ENCODE measurements around the gene CHST7. TPM values are rescaled to one million over a fixed set of nuclear protein-coding genes. Genes with fewer than 3 reads are reported as not detected.

The CHST7 gene
- total RNA-seq, 6 experiments from 2014 or later: 16.1 to 17.8 (median 17.0) TPM

GRCh38 chrX:46554942-46555341 is 18.6 kb upstream of the CHST7 start:
- peak; percentile 35 for DNase-seq
- no peaks in the 10 kb centered on the region for H3K9me3 Mint-ChIP-seq
- peaks cover 1% of the 10 kb centered on the region for H3K27me3 Mint-ChIP-seq (ENCODE audit: insufficient read depth)
- no peaks in the 10 kb centered on the region for H3K36me3 Mint-ChIP-seq (ENCODE audit: low read depth)
- peaks cover 24% of the 10 kb centered on the region for H3K4me1 Mint-ChIP-seq (ENCODE audit: low read depth)
- TF ChIP-seq CTCF (IDR thresholded peaks at IDR 0.05): peak; percentile 66
- H3K27ac Mint-ChIP-seq: no peak overlapping the region
- H3K4me3 Mint-ChIP-seq: no peak overlapping the region

- H3K27ac Mint-ChIP-seq: no peak overlapping the region
- no peaks in the 10 kb centered on the region for H3K9me3 Mint-ChIP-seq
- H3K36me3 Mint-ChIP-seq (ENCODE audit: low read depth): no peaks in the 10 kb centered on the region
- no peak for DNase-seq
- peaks cover 15% of the 10 kb centered on the region for H3K4me1 Mint-ChIP-seq (ENCODE audit: low read depth)
- H3K4me3 Mint-ChIP-seq: no peak overlapping the region
- no peak for TF ChIP-seq CTCF (IDR thresholded peaks at IDR 0.05)
- peaks cover 3% of the 10 kb centered on the region; the same call in 1 of the 2 replicates for H3K27me3 Mint-ChIP-seq (ENCODE audit: insufficient read depth)
These were observed 14.5 kb upstream of the CHST7 start for GRCh38 chrX:46559062-46559461.

GRCh38 chrX:46561824-46562657 is 11.5 kb upstream of the CHST7 start:
- no peaks in the 10 kb centered on the region for H3K9me3 Mint-ChIP-seq
- no peak for TF ChIP-seq CTCF (IDR thresholded peaks at IDR 0.05)

DNA sequence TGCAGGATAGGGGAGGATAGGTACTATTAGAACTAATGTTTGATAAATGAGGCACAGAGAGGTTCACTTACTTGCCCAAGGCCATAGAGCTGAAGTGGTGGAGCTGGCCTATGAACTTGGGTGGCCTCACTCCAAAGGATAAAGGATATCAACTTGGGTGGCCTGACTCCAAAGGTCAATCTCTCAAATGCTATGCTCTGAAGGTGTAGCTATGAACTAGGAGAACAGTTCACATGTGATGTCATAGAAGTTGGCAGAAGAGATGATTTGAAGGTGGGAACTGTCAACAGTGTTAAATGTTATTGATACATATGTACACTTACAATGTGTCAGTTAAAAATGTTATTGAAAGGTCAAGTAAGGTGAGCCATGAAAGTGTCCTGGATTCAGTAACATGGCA is 6.2 kb upstream of the CHST7 start:
- Mint-ChIP-seq H3K36me3 (ENCODE audit: low read depth) (peaks cover 4% of the 10 kb centered on the region; the same call in 1 of the 2 replicates), H3K27me3 (ENCODE audit: insufficient read depth) (peaks cover 1% of the 10 kb centered on the region; the same call in 1 of the 2 replicates), H3K9me3 (no peaks in the 10 kb centered on the region), H3K27ac (no peak overlapping the region), H3K4me1 (ENCODE audit: low read depth) (peaks cover 4% of the 10 kb centered on the region), H3K4me3 (no peak overlapping the region)
- no peak for DNase-seq
- TF ChIP-seq CTCF (IDR thresholded peaks at IDR 0.05): no peak

More at GRCh38 chrX:46561824-46562657, 11.5 kb upstream of the CHST7 start:
- no peak for DNase-seq
- H3K4me3 Mint-ChIP-seq: no peak overlapping the region
- H3K27me3 Mint-ChIP-seq (ENCODE audit: insufficient read depth): peaks cover 3% of the 10 kb centered on the region; the same call in 1 of the 2 replicates
- peaks cover 15% of the 10 kb centered on the region for H3K4me1 Mint-ChIP-seq (ENCODE audit: low read depth)
- peaks cover 4% of the 10 kb centered on the region; the same call in 1 of the 2 replicates for H3K36me3 Mint-ChIP-seq (ENCODE audit: low read depth)
- no peak overlapping the region; the same call in 1 of the 2 replicates for H3K27ac Mint-ChIP-seq

DNA sequence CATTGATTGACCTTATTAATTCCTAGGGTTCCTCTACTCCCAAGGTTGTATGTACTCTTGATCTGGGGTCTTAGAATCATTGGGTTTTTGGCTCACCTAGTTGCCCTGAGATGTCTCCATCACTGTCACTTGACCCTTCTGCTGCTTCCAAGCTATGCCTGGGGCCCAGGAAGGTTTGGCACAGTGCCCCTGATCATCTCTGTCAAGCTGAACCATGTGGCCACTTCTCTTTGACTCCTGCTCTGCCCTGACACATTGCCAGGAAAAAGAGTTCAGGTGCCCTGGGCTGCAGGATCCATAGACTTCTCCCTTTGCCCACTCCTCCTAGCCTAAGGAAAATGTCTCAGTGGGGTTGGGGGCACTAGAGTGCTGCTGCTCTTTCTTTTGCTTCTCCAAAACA is 3.9 kb upstream of the CHST7 start:
- Mint-ChIP-seq H3K27me3 (ENCODE audit: insufficient read depth) (no peaks in the 10 kb centered on the region), H3K4me3 (no peak overlapping the region), H3K4me1 (ENCODE audit: low read depth) (peaks cover 7% of the 10 kb centered on the region), H3K27ac (no peak overlapping the region), H3K36me3 (ENCODE audit: low read depth) (peaks cover 4% of the 10 kb centered on the region; the same call in 1 of the 2 replicates), H3K9me3 (no peaks in the 10 kb centered on the region)
- no peak for DNase-seq
- no peak for TF ChIP-seq CTCF (IDR thresholded peaks at IDR 0.05)
